ENCODE results near the gene GADD45G. TPM values are rescaled to one million over a fixed set of nuclear protein-coding genes. Genes with fewer than 3 reads are reported as not detected.
A peak's percentile ranks its signal among the peaks of the same experiment; 100 is the strongest.

The GADD45G gene
- polyA plus RNA-seq, 3 donors: 1.1 to 9.0 (median 1.3) TPM

DNA sequence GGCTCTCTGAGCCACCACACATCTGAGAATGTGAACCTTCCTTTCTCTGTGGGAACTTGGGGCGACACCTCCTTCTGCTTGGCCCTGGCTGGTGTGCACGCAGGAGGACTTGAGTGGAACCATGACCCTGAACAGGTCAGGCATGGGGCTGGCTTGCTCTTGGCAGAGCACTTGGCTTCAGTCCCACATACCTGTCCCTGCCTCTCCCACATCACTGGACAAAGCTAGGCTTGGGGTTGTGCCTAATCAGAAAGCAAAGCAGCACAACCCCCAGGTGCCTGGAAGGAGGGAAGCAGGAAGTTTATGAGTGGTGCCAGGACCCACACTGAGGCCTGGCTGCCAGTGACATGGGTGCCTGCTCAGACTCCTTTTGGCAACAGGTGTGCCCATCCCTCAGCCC is 13.2 kb downstream of the GADD45G start:
- DNase-seq: no peak
- H3K36me3 Mint-ChIP-seq: no peaks in the 10 kb centered on the region

GRCh38 chr9:89619019-89619418 is 14.2 kb downstream of the GADD45G start:
- intact Hi-C loops (cut with micrococcal nuclease): loop anchor here in 1 of 2 donors (10.0 kb wide), 1 partner anchor 166 kb away; no protein-coding TSS in a partner anchor
- H3K36me3 Mint-ChIP-seq: no peaks in the 10 kb centered on the region

More for the DNA sequence above, 13.2 kb downstream of the GADD45G start:
- no peaks in the 10 kb centered on the region for H3K9me3 ChIP-seq (replicated peaks in 1 of 2; ENCODE audit: control insufficient read depth in 1 of 2, insufficient read depth in 1 of 2, low read length in 2 of 2)
- no peaks in the 10 kb centered on the region for H3K4me1 ChIP-seq (ENCODE audit: control insufficient read depth in 1 of 2, insufficient read depth in 2 of 2, low read length in 2 of 2)
- intact Hi-C loops (cut with micrococcal nuclease): loop anchor here in 1 of 2 donors (10.0 kb wide), 1 partner anchor 167 kb away; no protein-coding TSS in a partner anchor
- H3K27ac Mint-ChIP-seq: peak overlapping the region in 1 of 7 donors; percentile 75
- no peaks in the 10 kb centered on the region for H3K79me2 ChIP-seq (ENCODE audit: insufficient read depth, low read length)
- H3K4me3 Mint-ChIP-seq: no peak overlapping the region
- H3K27ac ChIP-seq (ENCODE audit: low read depth in 1 of 2, low read length in 2 of 2): no peak overlapping the region
- H3K4me2 ChIP-seq (replicated peaks; ENCODE audit: extremely low read depth, low read length, poor library complexity, severe bottlenecking): no peak overlapping the region
- no peak for TF ChIP-seq CTCF (IDR thresholded peaks at IDR 0.05)
- peaks cover 6 to 9% (median 9%) of the 10 kb centered on the region in 3 donors for H3K27me3 Mint-ChIP-seq (ENCODE audit: low read depth in 3 of 3)
- peaks cover 3% of the 10 kb centered on the region for H3K4me1 Mint-ChIP-seq
- no peaks in the 10 kb centered on the region for H3K36me3 ChIP-seq (replicated peaks in 1 of 2; ENCODE audit: control insufficient read depth in 1 of 2, insufficient read depth in 2 of 2, low read length in 2 of 2)
- H3K9me3 Mint-ChIP-seq: peaks cover 0 to 1% (median 0%) of the 10 kb centered on the region in 7 donors
- no peak overlapping the region for H2AFZ ChIP-seq (ENCODE audit: insufficient read depth, low read depth, low read length, poor library complexity, severe bottlenecking)
- WGBS (ENCODE audit: insufficient coverage): 100% methylated on average over 2 of the region's 2 CpGs
- no peak overlapping the region for H3K4me3 ChIP-seq (replicated peaks in 1 of 3; ENCODE audit: low read depth in 2 of 3, low read length in 3 of 3)
- H3K27me3 ChIP-seq (ENCODE audit: control insufficient read depth in 2 of 2, insufficient read depth in 2 of 2, low read length in 2 of 2): no peaks in the 10 kb centered on the region
- no peaks in the 10 kb centered on the region for H4K20me1 ChIP-seq (ENCODE audit: insufficient read depth, low read length)
- no peak overlapping the region for H3K9ac ChIP-seq (ENCODE audit: insufficient read depth, low read length, poor library complexity, severe bottlenecking)

More at GRCh38 chr9:89619019-89619418, 14.2 kb downstream of the GADD45G start:
- no peaks in the 10 kb centered on the region for H3K9me3 ChIP-seq (replicated peaks in 1 of 2; ENCODE audit: control insufficient read depth in 1 of 2, insufficient read depth in 1 of 2, low read length in 2 of 2)
- Mint-ChIP-seq H3K4me1 (peaks cover 11% of the 10 kb centered on the region), H3K27me3 (ENCODE audit: low read depth in 3 of 3) (peaks cover 9 to 10% (median 10%) of the 10 kb centered on the region in 3 donors), H3K27ac (no peak overlapping the region), H3K9me3 (peaks cover 0 to 1% (median 0%) of the 10 kb centered on the region in 7 donors), H3K4me3 (no peak overlapping the region)
- peaks cover 6 to 9% of the 10 kb centered on the region in 2 donors for H3K4me1 ChIP-seq (ENCODE audit: control insufficient read depth in 1 of 2, insufficient read depth in 2 of 2, low read length in 2 of 2)
- no peak overlapping the region for H2AFZ ChIP-seq (ENCODE audit: insufficient read depth, low read depth, low read length, poor library complexity, severe bottlenecking)
- WGBS (ENCODE audit: insufficient coverage): no CpG with 5 or more reads among the region's 1 CpG
- DNase-seq: no peak
- H3K27ac ChIP-seq (ENCODE audit: low read depth in 1 of 2, low read length in 2 of 2): no peak overlapping the region
- no peaks in the 10 kb centered on the region for H3K79me2 ChIP-seq (ENCODE audit: insufficient read depth, low read length)
- H3K4me2 ChIP-seq (replicated peaks; ENCODE audit: extremely low read depth, low read length, poor library complexity, severe bottlenecking): no peak overlapping the region
- no peak overlapping the region for H3K4me3 ChIP-seq (replicated peaks in 1 of 3; ENCODE audit: low read depth in 2 of 3, low read length in 3 of 3)
- no peak for TF ChIP-seq CTCF (IDR thresholded peaks at IDR 0.05)
- no peaks in the 10 kb centered on the region for H3K36me3 ChIP-seq (replicated peaks in 1 of 2; ENCODE audit: control insufficient read depth in 1 of 2, insufficient read depth in 2 of 2, low read length in 2 of 2)
- no peak overlapping the region for H3K9ac ChIP-seq (ENCODE audit: insufficient read depth, low read length, poor library complexity, severe bottlenecking)
- H4K20me1 ChIP-seq (ENCODE audit: insufficient read depth, low read length): no peaks in the 10 kb centered on the region
- H3K27me3 ChIP-seq (ENCODE audit: control insufficient read depth in 2 of 2, insufficient read depth in 2 of 2, low read length in 2 of 2): no peaks in the 10 kb centered on the region
